A204.1 (cell line): ENCODE data around the gene MACROH2A1.

Experiments used
- FAIRE-seq: peaks from 2 replicates; lab custom pipeline; 2012; peaks lifted over from hg19 to GRCh38; lab: Jason Lieb, UNC

The MACROH2A1 gene

GRCh38 chr5:135398855-135399793 is at the start of gene MACROH2A1:
Gene MACROH2A1 (minus strand): TSS chr5:135399231. CDS start chr5:135389093, 10,138 bp downstream.
- FAIRE-seq, result no peak

GRCh38 chr5:135448071-135448739 is 49.2 kb upstream of the MACROH2A1 start:
- FAIRE-seq, result no peak

- FAIRE-seq, result no peak
Measured at GRCh38 chr5:135447298-135447929, 48.4 kb upstream of the MACROH2A1 start, which contains the start of gene DCANP1. Gene DCANP1 (minus strand): TSS chr5:135447348. CDS start chr5:135447108, 240 bp downstream.

- FAIRE-seq, result no peak
Measured at GRCh38 chr5:135446615-135447014, 47.6 kb upstream of the MACROH2A1 start.

- no peak for FAIRE-seq
Measured at GRCh38 chr5:135446206-135446605, 47.2 kb upstream of the MACROH2A1 start.

- FAIRE-seq, result no peak
Measured at GRCh38 chr5:135445306-135445985, 46.4 kb upstream of the MACROH2A1 start.

GRCh38 chr5:135444881-135445280 is 45.9 kb upstream of the MACROH2A1 start:
- FAIRE-seq, result no peak

GRCh38 chr5:135444360-135444759 is 45.3 kb upstream of the MACROH2A1 start:
- no peak for FAIRE-seq

GRCh38 chr5:135443161-135443960 is 44.3 kb upstream of the MACROH2A1 start:
- no peak for FAIRE-seq

- no peak for FAIRE-seq
Measured at GRCh38 chr5:135442431-135443160, 43.6 kb upstream of the MACROH2A1 start.

GRCh38 chr5:135441919-135442318 is 42.9 kb upstream of the MACROH2A1 start:
- no peak for FAIRE-seq

GRCh38 chr5:135441350-135441831 is 42.4 kb upstream of the MACROH2A1 start:
- FAIRE-seq, result no peak

GRCh38 chr5:135440916-135441315 is 41.9 kb upstream of the MACROH2A1 start:
- no peak for FAIRE-seq

GRCh38 chr5:135439231-135440205 is 40.5 kb upstream of the MACROH2A1 start:
- FAIRE-seq, result no peak

GRCh38 chr5:135438636-135439221 is 39.7 kb upstream of the MACROH2A1 start:
- FAIRE-seq, result no peak

GRCh38 chr5:135437796-135438560 is 38.9 kb upstream of the MACROH2A1 start:
- FAIRE-seq, result no peak

- no peak for FAIRE-seq
Measured at GRCh38 chr5:135437422-135437795, 38.4 kb upstream of the MACROH2A1 start.

- no peak for FAIRE-seq
Measured at GRCh38 chr5:135436951-135437418, 38.0 kb upstream of the MACROH2A1 start.
